Endometrial microvascular endothelial cells (primary cell): ENCODE results near the gene NFE2. TPM values are rescaled to one million over a fixed set of nuclear protein-coding genes. Genes with fewer than 3 reads are reported as not detected.
"Not testable (repeated sequence)": the region's sequence is repeated elsewhere in the genome, so short reads cannot be mapped to it uniquely, and the experiment has no call there.

Experiments
- in situ Hi-C: cut with HindIII; loops from 2 replicates; pipeline ENCODE4 v1.10.0; 2017; ENCODE audit warnings: low sequenced_read_pairs, low pct_unique_long_range_greater_than_20kb; ENCODE audit errors: inconsistent ontology term
- total RNA-seq: library from RNA; depleted of rRNA; stranded (reverse); fragments of >200 nt; gene quantifications from one replicate; pipeline ENCODE4 v1.2.3, GENCODE V29; 2015; ENCODE audit errors: inconsistent ontology term

NFE2 gene
- total RNA-seq, 1 donor from 2014 or later: not detected

DNA sequence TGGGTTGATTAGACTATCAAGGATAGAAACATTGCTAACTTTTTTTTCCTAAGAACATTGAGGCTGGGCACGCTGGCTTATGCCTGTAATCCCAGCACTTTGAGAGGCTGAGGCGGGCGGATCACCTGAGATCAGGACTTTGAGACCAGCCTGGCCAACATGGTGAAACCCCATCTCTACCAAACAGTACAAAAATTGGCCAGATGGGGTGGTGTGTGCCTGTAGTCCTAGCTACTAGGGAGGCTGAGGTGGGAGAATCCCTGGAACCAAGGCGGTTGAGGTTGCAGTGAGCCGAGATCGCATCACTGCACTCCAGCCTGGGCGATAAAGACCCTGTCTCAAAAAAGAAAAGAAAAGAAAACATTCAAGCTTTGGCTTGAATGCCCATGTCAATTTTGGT lies 11.5 kb upstream of the NFE2 start:
- in situ Hi-C loops: not testable (repeated sequence)

DNA sequence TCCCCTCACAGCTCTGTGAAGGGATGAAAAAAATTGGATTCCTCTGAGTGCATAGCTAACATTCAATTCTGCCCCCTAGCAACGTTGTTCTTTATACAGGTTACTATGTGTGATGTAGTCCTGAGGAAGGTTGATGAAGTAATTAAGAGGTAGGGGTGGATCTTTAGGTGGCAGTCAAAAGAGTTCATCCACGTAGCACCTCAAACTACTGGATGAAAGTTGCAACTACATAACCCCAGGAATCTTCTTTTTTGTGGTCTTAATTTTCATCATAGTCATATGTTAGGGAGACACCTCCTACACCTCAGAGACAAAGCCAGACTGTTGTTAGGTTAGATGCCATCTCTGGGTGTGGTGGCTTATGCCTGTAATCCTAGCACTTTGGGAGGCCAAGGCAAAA lies 10.2 kb upstream of the NFE2 start:
- in situ Hi-C loops: no loop called here

DNA sequence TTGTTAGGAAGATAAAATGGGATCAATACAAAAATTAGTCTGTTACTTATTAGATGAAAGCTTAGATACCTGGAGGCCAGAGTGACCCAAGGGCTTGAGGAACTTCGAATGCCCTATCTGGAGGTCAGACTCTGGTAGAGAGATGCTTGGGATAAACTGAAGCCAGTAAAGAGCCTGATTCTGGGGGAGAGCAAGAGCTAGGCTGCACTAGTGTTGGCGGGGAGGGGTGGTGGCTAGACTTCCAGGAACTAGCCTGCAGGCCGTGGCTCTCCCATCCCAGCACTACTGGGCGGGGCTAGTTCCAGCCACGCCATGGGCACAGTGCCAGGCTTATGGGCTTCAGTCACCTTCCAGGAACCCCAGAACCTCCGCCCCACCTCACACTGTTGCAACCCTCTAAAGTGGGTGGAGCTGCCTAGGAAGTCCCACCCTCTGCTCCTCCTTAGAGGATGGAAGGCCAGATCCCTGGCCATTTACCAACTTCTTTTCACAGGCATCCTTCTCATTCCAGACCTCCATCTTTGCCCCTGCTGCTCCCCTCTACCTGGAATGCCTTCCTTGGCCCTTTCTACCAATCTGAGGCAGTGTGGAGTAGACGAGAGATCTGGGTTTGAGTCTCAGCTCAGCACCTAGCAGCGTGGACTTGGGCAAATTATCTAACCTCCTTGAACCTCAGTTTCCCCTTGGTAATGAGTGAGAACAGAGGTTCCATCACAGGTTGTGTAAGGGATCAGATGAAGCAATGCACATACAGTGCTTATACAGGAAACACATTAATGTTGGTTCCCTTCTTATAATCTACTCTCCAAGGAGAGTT lies 6.3 kb upstream of the NFE2 start:
- in situ Hi-C loops: no loop called here

DNA sequence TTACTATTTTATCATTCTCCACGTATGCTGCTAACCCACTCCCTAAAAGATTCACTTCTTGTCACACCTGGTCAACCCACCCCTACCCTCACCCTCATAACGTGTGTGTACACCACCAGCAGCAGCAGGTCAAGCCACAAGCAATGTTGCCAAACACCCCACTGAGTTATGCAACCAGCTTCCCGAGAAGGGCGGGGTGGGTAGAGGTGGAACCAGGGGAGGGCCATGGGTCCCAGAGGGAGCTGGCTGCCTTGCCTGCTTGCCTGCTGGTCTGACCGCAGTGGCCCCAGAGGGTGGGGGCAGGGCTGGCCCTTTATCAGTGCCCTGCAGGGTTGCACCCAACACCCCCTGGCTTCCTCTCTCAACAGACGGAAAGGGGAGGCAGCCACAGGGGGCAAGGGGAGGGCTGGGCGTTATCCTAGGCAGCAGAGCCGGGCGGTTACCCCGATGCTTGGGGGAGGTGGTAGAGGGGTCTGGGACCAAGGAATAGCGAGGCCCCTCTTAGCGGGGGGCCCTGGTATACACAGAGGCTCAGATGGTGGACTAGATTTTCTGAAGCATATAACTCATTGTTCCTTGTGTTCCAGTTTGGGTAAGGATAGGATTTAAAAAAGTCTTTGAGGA lies 3.5 kb upstream of the NFE2 start:
- in situ Hi-C loops: no loop called here

DNA sequence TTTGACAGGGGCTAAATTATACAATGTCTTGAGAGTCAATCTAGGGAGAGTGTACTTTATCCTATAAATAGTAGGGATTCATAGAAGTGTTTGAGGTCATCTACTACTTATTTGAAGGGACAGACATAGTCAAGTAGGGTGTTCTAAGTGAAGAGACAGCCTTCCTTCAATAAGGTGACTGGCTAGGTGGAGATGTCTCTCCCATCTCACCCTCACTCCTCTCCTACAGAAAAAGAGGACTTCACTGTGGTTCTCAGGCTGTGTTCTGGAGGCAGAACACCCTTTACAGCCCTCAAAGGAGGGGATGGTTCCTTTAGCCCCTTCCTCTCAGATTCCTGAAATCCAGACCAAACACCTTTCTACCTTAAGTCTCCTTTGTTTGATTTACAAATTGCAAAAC lies 2.8 kb upstream of the NFE2 start:
- in situ Hi-C loops: no loop called here

DNA sequence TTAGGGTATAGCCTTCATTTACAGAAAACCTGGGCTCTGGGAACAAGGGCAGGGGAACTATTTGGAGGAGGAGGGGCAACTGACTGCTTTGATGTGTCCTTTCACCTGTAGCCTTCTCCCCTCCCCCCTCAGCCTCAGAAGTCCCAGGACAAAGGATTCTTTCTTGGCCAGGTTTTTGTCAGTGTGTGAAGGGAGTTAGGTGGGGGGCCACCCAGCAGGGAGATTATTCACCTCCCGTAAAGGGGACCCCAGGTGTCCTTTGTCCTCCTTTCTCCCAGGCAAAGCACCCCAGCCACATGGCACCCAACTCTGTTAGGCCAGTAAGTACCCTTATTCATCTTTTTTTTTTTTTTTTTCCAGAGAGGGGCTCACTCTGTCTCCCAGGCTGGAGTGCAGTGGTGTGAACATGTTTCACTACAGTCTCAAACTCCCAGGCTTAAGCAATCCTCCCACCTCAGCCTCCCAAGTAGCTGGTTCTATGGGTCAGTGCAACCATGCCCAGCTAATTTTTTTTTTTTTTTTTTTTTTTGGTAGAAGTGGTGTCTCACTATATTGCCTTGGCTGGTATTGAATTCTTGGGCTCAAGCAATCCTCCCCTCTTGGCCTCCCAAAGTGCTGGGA lies 723 bp upstream of the NFE2 start:
- in situ Hi-C loops: no loop called here

DNA sequence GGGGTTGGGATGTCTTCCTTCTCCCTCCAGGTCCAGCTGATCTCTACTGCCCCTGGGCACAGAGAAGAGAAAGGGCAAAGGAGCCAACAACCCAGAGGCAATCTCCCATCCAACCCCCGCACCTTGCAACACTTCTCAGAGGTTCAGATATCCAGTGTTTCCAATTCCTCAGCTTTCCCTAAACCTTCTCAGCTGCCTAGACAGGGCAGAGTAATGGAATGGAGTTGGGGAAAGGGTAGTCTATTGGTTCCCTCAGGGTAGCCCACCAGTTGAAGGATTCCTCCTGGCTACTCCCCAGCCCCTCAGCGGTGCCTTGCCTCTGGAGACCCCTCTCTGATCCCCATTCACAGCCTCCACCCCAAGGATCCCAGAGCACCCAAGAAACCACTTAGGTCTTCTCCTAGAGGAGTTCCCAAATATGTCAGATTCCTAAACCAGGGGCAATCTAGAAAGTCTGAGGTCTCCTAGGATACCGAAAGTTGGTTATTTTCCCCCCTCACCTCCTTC lies 537 bp downstream of the NFE2 start:
- in situ Hi-C loops: no loop called here

DNA sequence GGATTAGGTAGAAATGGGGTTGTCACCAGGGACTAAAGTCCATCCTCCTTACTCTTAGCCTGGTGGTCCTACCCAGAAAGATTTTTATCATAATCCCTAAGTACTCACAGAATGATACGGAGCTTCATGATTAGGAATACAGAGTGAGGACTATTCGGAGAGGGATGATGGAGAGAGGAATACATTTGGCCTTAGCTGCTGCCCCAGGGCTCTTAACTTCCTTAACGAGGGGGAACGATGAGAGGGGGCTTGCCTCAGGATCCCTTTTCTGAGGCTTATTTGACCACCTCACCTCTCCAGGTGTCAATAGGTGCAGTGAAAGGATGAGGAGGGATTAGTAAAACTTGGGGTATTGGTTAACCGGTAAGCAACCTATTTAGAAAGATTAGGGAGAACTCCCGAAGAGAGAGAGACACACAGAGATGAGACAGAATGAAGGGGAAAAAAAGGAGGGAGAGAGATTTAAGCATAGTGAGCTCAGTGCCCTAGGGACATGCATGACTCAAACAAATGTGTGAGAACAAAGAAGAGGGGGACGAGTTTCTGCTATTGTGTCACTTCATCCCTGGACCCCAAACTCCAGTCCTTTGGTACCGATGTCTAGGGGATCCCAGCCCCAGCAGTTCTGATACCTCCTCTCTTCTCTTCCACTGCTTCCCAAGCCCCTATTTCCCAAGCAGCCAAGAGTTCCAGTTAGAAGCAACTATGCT lies 1.1 kb downstream of the NFE2 start:
- in situ Hi-C loops: no loop called here

DNA sequence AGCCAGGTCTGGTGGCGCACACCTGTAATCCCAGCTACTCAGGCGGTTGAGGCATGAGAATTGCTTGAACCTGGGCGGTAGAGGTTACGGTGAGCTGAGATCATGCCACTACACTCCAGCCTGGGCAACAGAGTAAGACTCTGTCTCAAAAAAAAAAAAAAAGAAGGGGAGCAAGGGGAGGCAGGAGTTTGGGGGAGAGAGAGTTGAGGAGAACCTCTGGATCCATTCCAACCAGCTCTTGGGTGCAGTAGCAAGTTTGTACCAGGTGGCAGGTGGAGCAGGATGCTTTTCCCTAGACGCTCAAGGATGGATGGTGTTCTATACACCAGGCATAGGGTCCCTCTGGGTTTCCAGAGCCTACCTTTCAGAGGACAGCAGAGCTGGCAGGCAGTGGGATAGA lies 1.9 kb downstream of the NFE2 start:
- in situ Hi-C loops: no loop called here

DNA sequence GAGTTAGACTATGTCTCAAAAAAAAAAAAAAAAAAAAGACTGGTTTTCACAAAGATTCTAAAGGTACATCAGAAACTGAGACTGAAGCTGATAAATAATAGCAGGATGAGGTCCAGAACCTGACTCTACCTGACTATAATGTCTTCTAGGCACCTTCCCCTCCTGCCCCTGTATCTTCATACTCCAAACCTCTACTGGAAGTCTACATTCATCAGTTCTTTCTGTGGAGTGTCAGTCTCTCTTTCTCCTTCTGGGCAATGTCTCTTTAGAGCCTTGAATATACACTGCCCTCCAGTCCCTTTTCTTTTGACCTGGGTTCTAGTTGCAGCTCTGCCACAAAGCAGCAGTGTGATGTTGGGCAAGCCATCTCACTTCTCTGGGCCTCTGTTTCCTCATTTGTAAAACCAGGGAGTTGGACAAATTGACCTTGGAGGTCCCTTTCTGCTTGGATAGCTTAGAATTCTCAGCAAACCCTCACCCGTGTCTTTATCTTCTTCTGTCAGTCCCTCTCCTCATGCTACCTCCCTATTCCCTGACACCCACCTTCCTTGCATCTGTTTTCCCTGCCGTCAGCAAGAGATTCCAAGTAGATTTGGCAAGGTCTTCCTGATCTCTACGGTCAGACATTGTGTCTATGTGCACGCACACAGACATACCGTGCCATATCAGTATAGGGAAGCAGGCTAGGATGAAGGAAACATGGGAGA lies 4.3 kb downstream of the NFE2 start:
- in situ Hi-C loops: no loop called here

DNA sequence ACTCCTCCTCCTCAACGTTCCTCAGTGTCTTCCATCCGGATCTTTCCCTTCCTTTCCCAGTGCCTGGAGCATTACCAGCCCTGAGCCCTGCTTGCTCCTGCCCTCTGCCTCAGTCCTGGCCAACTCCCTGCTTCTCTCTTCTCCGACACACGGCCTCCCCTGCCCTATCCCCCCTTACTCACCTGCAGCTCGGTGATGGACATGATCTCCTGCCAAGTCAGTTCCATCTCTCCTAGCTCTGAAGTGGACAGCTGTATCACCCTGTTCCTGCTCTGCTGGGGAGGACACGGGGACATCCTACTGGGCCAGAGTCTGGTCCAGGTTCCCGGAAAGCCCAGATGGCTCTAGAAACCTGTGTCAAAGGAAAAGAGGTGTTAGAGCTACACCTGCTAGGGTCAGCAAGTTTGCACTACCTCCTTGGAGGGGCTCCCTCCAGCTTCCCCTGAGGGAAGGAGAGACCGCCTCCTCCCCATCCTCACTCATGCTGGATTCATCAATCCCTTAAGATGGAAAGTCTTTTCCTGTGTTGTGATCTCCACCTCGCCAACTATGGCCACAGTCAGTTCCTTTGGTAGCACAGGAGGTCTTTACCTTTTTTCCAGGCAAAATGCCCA lies 5.8 kb downstream of the NFE2 start:
- in situ Hi-C loops: no loop called here

DNA sequence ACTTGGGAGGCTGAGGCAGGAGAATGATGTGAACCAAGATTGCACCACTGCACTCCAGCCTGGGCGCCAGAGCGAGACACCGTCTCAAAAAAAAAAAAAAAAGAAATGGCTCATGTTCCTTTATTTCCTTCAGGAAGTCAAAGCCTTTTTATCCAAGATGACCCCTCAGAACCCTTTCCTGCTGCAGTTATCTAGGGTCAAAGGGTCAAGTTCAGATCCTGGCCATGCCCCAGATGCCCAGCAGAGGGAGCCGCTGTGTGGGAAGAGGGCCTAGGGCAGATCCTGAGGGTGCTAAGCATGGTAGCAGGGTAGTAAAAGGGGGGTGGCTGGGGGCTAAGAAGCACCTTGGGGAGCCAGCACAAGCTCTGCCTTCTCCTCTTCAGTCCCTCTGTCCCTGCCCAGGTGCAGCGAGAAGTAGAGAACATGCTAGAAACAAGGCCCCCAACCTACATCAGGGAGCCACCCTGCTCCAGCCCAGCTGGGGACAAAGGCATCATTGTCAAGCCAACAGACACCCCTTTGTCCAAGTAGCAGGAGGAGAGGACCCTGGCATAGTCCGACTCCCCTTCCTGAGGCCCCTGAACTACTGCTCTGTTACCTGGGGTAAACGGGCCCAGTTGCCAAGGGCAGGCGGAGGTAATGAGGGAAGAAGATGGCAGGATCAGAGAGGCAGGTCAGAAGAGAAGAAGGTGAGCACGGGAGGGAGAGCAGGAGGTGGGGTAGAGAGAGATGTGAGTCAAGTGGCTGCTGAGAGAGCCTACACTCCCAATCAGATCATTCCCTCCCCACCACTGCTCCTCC lies 6.5 kb downstream of the NFE2 start:
- in situ Hi-C loops: no loop called here

DNA sequence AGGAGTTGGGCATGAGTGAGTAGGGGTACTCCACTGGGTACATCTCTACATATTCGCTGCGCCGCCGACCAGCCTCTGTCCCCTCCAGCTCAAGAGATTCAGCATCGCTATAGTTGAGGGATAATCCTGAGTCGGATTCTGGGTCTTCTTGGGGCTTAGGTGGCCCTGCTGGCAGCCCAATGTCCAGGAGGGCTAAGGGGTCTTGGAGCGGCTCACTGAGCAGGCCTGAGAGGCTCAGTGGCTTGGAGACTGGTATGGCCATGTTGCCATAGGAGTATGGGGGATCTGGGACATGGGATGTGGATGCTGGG lies 7.9 kb downstream of the NFE2 start:
- in situ Hi-C loops: no loop called here

DNA sequence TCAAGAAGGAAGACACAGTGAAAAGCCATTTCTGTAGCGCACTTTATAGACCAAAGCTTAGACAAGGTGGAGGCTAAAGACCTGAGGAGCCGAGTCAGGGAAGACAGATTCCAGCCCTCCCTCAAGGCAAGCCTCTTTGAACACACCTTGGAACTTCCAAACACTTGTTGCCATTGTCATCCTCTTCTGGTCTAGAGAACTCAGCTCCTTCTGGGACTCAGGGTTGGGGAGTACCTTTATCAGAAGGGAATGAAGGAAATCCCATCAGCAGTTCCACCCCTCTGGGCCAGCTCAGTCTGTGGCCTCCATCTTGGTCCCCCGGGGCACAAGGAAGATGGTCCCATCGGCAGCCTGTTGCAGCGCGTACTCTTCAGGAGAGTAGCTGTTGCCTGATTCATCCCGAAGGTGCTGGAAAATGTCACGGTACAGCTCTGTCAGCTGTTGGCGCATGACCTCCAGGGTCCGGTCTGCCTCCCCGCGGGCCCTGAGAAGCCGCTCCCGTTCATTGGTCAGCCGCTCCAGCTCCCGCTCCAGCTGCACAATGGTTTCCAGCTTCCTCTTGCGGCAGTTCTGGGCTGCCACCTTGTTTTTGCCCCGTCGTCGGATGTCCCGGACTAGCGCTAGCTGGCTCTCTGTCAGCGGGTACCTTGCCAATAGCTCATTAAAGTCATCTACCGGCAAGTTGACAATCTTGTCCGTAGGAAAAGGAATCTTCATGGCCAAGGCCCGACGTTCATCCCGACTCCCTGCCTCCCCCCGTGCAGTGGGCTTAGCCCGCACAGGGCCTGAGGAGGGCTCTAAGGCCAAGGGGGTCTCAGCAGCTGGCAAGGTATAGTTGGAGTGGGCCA lies 8.5 kb downstream of the NFE2 start:
- in situ Hi-C loops: no loop called here

DNA sequence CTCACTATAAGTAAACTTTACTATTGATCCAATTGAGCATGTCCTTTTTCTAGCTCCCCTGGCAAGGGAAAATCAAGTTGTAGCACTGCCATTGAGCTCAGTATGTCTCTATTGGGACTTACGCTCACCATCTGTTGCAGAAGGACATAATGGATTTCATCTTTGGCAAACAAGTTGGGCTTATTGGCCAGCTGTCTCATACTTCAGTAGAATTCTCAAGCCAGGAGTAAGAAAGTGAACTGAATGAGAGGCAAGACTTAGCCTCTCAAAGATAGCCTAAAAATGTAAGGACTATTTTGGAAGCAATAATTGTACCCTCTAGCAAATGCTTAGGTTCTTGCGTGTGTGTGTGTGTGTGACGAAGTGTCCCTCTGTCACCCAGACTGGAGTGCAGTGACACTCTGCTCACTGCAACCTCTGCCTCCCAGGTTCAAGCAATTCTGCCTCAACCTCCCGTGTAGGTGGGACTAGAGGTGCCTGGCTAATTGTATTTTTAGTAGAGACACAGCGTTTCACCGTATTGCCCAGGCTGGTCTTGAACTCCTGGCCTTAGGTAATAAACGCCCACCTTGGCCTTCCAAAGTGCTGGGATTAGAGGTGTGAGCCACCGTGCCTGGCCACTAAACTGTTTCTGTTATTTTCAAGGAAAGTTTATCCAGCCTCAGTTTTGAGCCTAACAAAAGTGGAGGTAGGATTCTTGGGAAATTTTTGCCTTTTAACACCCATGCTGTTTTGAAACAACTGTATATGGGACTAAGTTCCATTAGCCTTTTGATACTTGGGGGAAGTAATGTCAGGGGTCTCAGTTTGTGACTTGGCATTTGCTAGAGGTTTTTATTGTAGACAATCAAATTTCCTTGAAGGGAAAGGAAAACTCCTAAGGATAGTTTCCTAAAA lies 13.3 kb downstream of the NFE2 start:
- in situ Hi-C loops: no loop called here
